ENCODE data around the gene AKAP13. TPM values are rescaled to one million over a fixed set of nuclear protein-coding genes. Genes with fewer than 3 reads are reported as not detected.

The AKAP13 gene
- total RNA-seq, 4 donors from 2014 or later: 57.3 to 178 (median 81.5) TPM

- no peaks in the 10 kb centered on the region for H3K36me3 ChIP-seq
- no peaks in the 10 kb centered on the region for H3K9me3 ChIP-seq
- H3K27me3 ChIP-seq: no peaks in the 10 kb centered on the region
- H3K4me1 ChIP-seq: peaks cover 21 to 81% (median 28%) of the 10 kb centered on the region in 3 donors
- 28 to 32% methylated on average over 3 of the region's 3 CpGs for WGBS, 2 donors
- H3K27ac ChIP-seq: peak overlapping the region in 3 of 4 donors; percentile 1 to 71 (median 68)
- TF ChIP-seq, protein P1, sequence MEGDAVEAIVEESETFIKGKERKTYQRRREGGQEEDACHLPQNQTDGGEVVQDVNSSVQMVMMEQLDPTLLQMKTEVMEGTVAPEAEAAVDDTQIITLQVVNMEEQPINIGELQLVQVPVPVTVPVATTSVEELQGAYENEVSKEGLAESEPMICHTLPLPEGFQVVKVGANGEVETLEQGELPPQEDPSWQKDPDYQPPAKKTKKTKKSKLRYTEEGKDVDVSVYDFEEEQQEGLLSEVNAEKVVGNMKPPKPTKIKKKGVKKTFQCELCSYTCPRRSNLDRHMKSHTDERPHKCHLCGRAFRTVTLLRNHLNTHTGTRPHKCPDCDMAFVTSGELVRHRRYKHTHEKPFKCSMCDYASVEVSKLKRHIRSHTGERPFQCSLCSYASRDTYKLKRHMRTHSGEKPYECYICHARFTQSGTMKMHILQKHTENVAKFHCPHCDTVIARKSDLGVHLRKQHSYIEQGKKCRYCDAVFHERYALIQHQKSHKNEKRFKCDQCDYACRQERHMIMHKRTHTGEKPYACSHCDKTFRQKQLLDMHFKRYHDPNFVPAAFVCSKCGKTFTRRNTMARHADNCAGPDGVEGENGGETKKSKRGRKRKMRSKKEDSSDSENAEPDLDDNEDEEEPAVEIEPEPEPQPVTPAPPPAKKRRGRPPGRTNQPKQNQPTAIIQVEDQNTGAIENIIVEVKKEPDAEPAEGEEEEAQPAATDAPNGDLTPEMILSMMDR (IDR thresholded peaks at IDR 0.05): no peak
- no peak for TF ChIP-seq POLR2A (IDR thresholded peaks at IDR 0.05)
- intact Hi-C loops (cut with DNase I): no loop called here
- H3K4me3 ChIP-seq: no peak overlapping the region
- DNase-seq: no peak
Observed at GRCh38 chr15:85412066-85412465, 31.7 kb downstream of the AKAP13 start.

DNA sequence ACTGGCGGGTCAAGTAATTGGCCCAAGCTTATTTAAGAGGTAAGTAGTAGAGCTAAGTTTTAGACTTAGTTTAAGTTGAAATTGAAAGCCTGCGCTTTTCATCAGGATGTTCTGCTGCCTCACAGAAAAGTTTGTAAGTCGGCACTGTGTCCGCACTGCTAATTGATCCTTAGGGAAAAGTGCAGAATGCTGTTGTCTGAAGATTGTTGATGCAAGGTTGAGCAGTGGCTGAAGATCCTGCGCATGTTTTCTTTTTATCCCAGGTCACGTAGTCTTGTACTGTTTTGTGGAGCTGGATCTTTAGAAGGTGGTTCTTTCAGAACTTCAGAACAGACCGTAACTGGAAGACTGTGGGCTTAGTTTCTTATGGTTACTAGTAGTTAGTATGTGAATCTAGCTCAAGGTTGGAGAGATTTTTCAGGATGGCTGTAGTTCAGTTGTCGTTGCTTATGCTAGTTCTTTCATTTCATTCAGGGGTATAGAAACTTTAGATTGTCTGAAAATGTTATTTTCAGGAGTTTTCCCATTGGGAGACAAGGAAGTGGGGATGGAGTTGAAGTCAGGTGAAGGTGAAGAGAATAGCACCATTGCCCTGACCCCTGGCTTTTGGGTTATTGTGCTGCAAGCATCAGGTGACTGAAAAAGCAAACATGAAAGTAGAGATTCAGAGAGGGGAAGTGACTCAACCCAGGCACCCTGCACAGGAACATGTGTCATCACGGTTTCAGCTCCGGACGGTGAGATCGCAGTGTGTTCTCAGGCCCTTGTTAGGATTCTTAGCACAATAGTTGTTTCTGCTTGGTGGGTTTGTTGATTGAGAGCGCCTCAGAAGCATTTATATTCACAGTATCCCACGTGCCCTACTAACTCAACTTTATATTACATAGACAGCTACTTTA, 32.8 kb downstream of the AKAP13 start:
- TF ChIP-seq POLR2A (IDR thresholded peaks at IDR 0.05): peak in 1 of 4 donors; percentile 14
- TF ChIP-seq, protein P1 (IDR thresholded peaks at IDR 0.05): peak in 2 of 6 experiments; percentile 22 to 25
- no peaks in the 10 kb centered on the region for H3K27me3 ChIP-seq
- no peaks in the 10 kb centered on the region for H3K36me3 ChIP-seq
- 48 to 55% methylated on average over 14 of the region's 14 CpGs for WGBS, 2 donors
- intact Hi-C loops (cut with DNase I): no loop called here
- H3K4me3 ChIP-seq: no peak overlapping the region
- H3K27ac ChIP-seq: peak overlapping the region; percentile 24 to 71 (median 62)
- peaks cover 13 to 81% (median 17%) of the 10 kb centered on the region in 3 donors for H3K4me1 ChIP-seq
- no peaks in the 10 kb centered on the region for H3K9me3 ChIP-seq
- DNase-seq: peak; percentile 10

DNA sequence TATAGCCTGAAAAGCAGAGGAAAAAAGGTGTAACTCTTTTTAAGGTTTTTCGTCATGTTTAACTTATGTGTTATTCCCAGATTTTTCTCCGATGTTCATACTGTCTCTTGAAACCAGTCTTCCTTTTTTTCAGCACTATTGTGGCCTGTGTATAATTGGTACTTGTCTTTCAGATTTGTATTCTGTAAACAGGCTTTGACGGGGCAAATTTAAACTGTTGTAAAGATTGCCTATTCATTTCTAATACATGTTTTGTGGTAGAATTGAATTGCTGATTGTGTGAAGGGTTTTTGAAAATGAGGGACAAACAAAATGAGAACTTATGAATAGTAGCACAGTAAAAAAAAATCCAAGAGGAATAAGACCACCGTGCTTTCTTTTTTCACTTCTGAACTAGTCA, 33.6 kb downstream of the AKAP13 start:
- no peaks in the 10 kb centered on the region for H3K9me3 ChIP-seq
- H3K4me3 ChIP-seq: no peak overlapping the region
- H3K27ac ChIP-seq: peak overlapping the region; percentile 23 to 71 (median 46)
- peaks cover 13 to 82% (median 14%) of the 10 kb centered on the region in 3 donors for H3K4me1 ChIP-seq
- no peaks in the 10 kb centered on the region for H3K27me3 ChIP-seq
- TF ChIP-seq, protein P1 (IDR thresholded peaks at IDR 0.05): no peak
- TF ChIP-seq POLR2A (IDR thresholded peaks at IDR 0.05): no peak
- WGBS, 2 donors: 59 to 60% methylated on average over 4 of the region's 4 CpGs
- no peak for DNase-seq
- intact Hi-C loops (cut with DNase I): no loop called here
- H3K36me3 ChIP-seq: no peaks in the 10 kb centered on the region

GRCh38 chr15:85414495-85414894, 34.1 kb downstream of the AKAP13 start:
- H3K4me3 ChIP-seq: no peak overlapping the region
- no peaks in the 10 kb centered on the region for H3K36me3 ChIP-seq
- H3K9me3 ChIP-seq: no peaks in the 10 kb centered on the region
- peaks cover 13 to 84% (median 14%) of the 10 kb centered on the region in 3 donors for H3K4me1 ChIP-seq
- TF ChIP-seq, protein P1 (IDR thresholded peaks at IDR 0.05): peak in 3 of 6 experiments; percentile 14 to 36 (median 29)
- TF ChIP-seq POLR2A (IDR thresholded peaks at IDR 0.05): no peak
- intact Hi-C loops (cut with DNase I): no loop called here
- H3K27ac ChIP-seq: peak overlapping the region in 3 of 4 donors; percentile 23 to 71 (median 68)
- no peaks in the 10 kb centered on the region for H3K27me3 ChIP-seq
- DNase-seq: no peak

GRCh38 chr15:85414991-85415390, 34.6 kb downstream of the AKAP13 start:
- H3K36me3 ChIP-seq: no peaks in the 10 kb centered on the region
- WGBS, 2 donors: 96% methylated on average over 10 of the region's 10 CpGs
- no peaks in the 10 kb centered on the region for H3K9me3 ChIP-seq
- TF ChIP-seq POLR2A (IDR thresholded peaks at IDR 0.05): no peak
- H3K27me3 ChIP-seq: no peaks in the 10 kb centered on the region
- intact Hi-C loops (cut with DNase I): no loop called here
- no peak overlapping the region for H3K4me3 ChIP-seq
- peaks cover 13 to 84% (median 14%) of the 10 kb centered on the region in 3 donors for H3K4me1 ChIP-seq
- H3K27ac ChIP-seq: peak overlapping the region in 3 of 4 donors; percentile 23 to 71 (median 68)
- no peak for DNase-seq

Measured in esophagus squamous epithelium (tissue), 5 donors.